T-helper 1 cell treated with Interleukin-12 subunit alpha and Interleukin-12 subunit beta and Interleukin-4 antibody, amounts not matched to agents 30 ng/mL and 1 ng/mL, for 36 hours (primary cell): ENCODE results near the gene ANXA6. TPM values are rescaled to one million over a fixed set of nuclear protein-coding genes. Genes with fewer than 3 reads are reported as not detected.

Source experiments
- intact Hi-C: fragments of 100-400 bp; cut with micrococcal nuclease; formaldehyde crosslinking; loops from one replicate; pipeline ENCODE4 v1.15.1; 2024
- total RNA-seq: library from RNA; stranded (reverse); gene quantifications from 2 replicates; pipeline ENCODE4 v1.2.3, GENCODE V29; 2022

ANXA6 gene
- total RNA-seq, 1 donor from 2014 or later, result 470 TPM

DNA sequence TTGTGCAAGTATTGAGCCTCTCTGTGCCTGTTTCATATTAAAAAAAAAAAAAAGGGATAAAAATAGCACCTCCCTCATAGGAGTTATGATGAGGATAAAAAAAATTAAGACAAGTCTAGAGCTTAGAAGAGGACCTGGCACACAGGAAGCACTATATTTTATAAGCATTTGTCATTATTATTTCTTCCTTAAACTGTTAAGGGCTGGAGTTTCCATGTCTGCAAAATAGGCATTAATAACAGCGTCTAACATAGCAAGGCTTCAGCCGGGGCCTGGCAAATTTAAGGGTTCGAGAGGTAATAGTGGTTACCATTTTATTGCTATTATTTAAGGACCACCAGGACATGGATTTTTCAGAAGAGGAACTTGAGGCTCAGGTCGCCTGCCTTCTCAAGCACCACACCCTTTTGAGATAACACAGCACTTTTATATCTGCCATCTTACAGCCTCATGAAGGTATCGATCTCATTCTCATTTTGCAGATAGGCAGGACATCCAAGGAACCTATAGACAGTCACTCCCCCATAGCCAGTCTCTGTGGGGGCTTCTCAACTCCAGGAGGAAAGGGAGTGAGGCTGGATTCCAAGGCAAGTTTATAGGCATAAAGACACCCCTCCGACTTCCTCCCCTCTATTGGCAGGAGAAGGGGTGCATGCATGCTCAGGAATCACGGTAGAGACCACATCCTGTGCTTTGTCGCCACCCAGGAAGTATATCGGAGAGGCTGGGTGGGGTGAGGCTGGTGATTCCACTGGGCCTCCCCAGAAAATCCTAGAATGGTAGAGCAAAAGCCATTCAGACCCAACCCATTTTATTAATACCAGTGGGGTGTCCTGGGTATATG, 2.4 kb downstream of the ANXA6 start:
- intact Hi-C loops, result loop anchor here (1.0 to 10.0 kb wide), 5 partner anchors 14 to 1600 kb away; partner anchors contain the start of genes CD74, CSNK1A1 and SLC36A1

DNA sequence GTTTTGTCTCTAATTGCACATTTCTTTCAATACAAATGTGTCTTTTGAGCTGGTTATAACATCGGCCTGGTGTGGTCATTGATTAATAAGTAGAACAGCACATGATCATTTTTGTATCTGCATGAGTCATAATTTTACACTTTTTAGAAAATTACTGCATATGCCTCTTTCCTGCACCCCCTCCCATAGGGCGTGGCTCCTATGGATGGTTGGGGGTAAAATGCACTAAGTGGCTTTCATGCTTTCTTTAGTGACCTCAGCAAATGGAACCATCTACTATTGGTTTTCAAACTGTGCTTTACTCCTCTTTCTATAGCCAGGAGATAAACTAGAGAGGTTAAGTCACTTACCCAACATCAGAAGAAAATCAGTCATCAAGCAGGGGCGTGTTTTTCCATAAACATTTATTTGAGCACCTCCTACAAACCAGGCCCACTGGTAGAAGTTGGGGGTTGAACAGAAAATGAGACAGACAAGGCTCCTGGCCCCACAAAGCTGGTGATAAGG, 3.8 kb downstream of the ANXA6 start:
- intact Hi-C loops, result loop anchor here (2.0 to 10.0 kb wide), 3 partner anchors 291 to 1599 kb away; partner anchors contain the start of genes CSNK1A1, RPS14 and SLC36A1

DNA sequence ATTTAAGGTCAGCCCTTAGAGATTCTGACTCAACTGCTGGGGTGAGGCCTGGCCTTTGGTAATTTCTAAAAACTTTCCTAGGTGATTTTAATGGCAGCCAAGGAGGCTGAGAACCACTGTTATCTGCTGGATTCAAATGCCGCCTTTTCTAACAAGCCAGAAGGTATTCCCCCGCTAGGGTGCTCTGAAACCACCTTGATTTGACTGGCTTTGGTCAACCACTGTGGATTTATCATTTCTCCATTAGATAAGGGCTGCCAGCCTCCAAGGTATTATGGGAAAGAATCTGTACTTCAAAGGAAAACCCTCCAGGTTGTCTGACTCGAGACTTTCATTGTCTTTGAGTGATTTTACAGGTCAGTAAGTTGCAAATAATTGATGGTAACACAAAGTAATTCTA, 4.3 kb downstream of the ANXA6 start:
- intact Hi-C loops, result loop anchor here (2.0 to 10.0 kb wide), 3 partner anchors 292 to 1598 kb away; partner anchors contain the start of genes CSNK1A1, RPS14 and SLC36A1

DNA sequence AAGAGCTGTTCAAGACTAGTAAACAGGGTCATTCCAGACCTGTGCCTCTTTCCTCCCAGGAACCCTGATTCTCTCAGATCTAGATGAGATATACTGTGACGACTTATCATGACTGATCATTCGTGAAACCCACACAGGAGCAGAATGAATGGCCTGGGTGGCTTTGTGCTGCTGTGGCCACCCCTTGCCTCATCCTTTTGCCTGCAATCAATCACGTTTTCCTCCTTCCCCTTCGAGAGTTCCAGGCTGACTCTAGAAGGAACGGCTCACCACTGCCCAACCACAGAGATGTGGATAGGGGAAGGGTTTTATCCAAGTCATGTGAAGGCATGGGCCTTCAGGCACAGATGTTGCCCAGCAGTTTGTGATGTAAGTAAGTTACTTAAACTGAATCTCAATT, 5.8 kb downstream of the ANXA6 start:
- intact Hi-C loops, result loop anchor here (2.0 to 10.0 kb wide), 5 partner anchors 65 to 1597 kb away; partner anchors contain the start of genes CSNK1A1, G3BP1, RPS14 and SLC36A1

DNA sequence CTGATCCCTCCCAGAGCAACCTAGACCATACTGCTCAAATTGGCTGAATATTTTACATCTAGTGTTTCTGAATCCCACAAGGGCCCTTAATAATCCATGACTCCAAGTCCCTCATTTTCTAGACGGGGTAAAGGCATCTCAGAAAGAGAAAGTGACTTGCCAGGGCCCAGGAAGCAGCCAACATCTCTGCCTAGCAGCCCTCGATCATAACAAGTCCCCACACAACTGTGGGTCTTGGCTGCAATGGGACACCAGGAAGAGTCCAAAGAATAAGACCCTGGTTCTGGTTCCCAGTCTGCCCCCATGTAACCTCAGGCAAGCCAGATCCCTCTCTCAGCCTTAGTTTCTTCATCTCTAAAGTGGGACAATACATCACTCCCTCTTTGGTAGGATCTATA, 6.3 kb downstream of the ANXA6 start:
- intact Hi-C loops, result loop anchor here (2.0 to 10.0 kb wide), 4 partner anchors 64 to 1596 kb away; partner anchors contain the start of genes CSNK1A1, G3BP1 and SLC36A1

DNA sequence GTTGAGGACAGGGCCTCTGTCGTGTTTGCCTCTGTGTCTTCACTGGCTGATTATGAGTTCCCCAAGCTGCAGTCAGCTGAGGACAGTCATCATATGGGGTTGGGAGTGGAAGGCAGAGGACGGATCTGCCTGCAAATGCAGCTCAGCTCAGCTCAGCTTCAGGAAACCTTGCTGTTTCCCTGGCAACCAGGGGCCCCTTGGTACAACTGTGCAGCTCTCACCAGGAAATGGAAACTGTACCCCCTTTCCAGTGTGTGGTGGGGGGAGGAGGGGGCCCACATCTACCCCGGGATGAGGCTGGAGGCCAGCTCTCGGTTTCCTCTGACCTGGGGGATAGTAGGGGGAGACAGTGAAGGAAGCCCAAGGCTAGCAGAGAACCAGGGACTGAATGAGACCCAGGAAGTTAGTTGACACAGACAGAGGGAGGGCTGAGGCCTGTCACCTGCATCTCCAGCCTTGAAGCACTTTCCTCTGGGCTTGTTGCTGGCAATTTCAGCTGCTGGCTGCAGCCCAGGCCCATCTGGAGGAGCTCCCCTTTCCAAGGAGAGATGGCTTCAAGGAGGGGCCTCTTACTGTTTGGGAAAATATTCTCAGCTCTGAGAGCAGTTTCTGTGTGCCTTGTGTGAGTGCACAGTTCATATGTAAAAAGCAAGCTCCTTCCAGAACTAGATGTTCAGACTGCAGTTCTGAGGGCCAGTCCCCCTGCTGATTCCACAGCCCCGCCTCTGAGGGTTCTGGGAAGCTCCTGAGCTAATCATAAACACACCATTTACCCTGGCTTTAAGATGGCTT, 6.9 kb downstream of the ANXA6 start:
- intact Hi-C loops, result loop anchor here (1.0 to 10.0 kb wide), 11 partner anchors 8 to 1596 kb away; partner anchors contain the start of genes CSNK1A1, G3BP1, SLC36A1 and TNIP1

DNA sequence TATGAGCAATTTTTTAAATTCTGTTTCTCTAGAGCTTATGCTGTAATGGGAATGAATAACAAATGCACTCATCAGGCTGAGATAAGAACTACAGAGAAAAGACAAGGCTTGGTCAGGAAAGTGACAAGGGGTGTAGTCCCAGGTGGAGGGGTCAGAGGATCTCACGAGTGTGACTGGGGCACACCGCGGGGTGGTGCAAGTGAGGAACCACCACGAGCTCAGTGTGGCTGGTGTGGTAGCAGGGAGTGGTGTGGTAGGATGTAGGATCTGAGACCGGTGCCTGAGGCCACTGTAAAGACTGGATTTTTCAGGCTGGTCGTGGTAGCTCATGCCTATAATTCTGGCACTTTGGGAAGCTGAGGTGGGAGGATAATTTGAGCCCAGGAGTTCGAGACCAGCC, 9.0 kb downstream of the ANXA6 start:
- intact Hi-C loops, result no loop called here

DNA sequence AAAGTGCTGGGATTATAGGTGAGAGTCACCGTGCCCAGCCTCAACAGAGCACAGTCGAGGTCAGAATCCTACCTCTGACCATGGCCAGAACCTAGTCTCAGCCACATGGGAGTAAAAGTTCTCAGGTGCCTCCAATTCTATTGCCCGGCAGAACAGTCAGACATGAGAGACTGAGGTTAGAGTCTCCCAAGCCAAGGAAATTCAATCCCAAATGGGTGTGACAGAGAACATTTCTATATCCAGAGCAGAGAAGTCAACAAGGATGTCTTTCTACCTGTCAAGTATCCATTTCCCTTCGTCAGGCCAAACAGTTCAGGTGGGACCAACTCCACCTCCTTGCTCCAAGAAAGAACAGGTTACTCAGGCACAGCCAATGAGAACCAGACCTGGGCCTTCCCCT, 10.5 kb downstream of the ANXA6 start:
- intact Hi-C loops, result no loop called here

DNA sequence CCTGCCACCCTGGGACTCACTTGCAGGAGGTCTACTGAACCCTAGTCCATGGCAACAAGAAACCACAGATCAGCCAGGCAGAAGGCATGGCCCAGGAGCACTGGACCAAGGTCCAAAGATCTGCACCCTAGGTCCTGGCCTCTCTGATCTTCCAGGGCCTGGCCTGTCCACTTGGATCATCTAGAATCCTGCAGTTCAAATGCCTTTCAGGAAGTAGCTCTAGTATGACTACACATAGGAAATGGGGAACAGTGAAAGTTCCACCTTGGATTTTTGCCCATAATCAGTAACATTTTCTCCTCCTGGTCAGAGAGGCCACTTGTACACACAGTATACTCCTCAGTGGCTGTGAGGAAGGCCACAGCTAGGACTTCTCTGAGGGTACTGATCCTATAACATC, 11.5 kb downstream of the ANXA6 start:
- intact Hi-C loops, result no loop called here

DNA sequence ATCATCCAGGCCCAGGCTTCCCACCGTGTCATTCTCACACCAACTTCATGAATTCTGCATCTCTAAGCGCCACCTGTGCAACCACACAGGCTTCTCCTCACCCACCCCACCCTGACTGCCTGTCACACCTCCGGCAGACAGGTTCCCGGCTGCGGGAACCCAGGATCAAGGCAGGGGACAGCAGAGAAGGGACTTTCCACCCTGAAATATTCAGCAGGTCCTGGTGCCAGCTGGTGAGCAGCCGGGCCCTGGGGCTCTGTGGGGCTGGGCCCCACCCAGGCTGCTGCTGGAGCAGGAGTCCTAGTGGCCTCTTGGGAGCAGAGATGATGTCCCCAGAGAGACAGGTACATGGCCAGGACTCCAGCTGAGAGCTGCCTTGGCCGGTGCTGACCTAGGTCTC, 12.7 kb downstream of the ANXA6 start:
- intact Hi-C loops, result no loop called here

DNA sequence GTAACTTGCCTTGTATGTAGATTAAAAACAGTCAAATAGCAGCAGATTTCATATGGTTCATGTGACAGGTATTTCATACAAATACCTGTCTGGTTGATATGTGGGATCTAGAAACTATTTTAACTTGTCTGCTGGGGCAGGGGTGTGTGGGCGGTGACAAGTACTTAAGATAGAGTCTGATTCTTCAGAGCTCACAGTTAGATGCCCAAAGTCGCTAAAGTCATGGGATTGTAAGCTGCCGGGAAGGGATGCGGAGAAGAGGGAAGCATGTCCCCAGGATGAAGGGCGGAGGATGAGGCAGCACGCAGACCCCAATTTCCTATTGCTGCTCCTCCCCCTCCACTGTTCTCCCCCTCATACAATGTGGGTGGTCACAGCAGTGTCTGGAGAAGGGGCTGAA, 13.3 kb downstream of the ANXA6 start:
- intact Hi-C loops, result no loop called here

DNA sequence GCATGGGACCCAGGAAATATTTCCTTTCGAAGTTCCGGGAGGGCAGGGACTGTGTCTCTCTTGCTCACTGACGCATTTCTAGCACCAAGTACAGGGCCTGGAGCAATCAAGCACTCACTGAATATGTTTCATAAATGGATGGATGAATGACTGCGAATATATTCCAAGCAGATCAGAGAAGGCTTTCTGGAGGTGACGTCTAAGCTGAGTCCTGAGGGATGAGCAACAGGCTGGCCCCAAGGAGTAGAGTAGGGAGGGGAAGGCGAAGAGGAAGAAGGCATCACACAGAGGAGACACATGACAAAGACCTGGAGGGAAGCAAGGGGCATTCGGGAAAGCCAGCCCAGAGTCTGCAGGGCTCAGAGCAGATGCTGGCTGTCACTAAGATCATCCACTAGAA, 13.9 kb downstream of the ANXA6 start:
- intact Hi-C loops, result no loop called here

DNA sequence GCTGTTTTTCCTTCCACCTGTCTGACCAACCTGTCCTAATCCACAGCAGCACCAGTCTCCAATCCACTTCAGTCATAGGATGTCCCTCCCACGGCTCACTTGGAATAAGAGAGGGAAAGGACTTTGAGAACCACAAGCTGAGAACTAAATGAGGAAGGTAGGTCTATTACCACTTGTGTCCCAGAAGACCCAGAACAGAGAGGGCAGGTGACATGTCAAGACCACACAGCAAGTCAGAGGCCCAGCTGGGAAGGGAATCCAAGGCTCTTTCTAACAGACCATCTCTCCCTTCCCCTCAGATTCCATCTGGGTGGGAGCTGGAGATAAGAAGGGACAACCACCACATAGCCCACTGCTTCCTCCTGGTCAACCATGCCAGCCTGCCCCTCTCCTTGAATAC, 14.6 kb downstream of the ANXA6 start:
- intact Hi-C loops, result no loop called here

DNA sequence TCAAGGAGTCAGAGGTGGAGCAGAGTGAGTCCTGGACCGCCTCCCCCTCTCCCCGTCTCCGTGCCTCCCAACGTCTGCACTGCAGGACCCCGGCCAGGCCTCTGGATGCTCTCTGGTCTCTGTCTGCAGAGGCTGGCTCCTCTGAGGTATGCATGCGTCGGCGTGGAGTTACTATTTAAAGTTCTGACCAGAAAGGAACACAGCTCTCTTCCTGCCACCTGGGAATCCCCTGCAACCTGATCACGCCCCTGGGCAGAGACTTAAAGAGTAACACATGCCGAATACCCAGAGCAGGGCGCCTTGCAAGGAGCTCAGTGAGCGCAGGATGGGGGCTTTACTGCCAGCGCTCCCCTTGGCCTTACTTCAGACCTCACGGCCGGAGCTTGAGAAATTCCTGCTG, 16.0 kb downstream of the ANXA6 start:
- intact Hi-C loops, result loop anchor here (1.0 kb wide), 3 partner anchors 9 to 16 kb away; no protein-coding TSS in a partner anchor

DNA sequence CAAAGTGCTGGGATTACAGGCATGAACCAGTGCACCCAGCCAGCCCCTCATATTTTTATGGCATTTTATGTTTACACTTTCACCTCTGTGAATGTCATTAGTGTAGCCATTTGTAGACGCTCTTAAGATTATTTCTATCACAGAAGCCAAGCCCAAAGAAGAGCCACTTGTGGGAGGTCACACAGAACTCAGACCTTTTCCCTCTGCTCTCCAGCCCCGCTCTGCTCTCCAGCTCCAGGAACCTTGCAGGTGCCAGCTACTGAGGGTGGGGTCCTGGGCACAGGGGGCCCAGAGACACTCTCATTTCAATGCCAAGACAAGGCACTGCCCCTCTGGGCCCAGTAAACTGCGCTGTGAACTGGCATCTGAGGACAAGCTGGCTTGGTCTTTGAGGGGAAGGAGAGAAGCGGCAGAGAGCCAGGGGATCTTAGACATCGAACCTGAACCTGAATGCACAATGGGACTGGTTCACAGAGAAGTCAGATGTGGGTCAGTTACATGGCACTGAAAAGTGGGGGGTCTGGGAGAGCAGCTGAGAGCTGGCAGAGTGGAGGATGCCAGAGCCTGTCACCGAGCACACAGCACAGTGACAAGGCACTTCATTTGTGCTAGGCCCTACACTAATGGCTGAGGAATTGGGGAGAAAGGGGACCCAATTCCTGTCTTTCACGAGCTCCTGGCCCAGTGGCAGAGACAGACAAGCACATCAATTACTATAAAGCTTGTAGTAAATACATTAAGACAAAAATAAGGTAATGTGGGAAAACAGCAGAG, 16.7 kb downstream of the ANXA6 start:
- intact Hi-C loops, result loop anchor here (1.0 kb wide), 3 partner anchors 9 to 16 kb away; no protein-coding TSS in a partner anchor

DNA sequence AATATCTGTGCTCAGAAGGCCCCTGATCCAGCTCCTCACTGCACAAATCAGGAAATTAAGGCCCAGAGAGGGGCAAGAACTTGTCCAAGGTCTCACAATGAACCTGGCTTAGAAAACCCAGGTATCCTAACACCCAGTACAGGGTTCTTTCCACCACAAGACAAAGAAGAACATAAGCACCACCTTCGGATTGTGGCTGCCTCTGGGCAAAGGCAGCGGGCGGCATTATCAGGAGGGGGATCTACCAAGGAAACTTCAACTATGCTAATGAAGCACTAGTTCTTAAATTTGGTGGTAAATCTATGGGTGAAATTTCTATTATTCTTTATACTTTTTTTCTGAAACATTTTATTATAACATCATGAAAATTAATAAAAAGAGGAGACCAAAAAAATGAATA, 17.9 kb downstream of the ANXA6 start:
- intact Hi-C loops, result no loop called here

DNA sequence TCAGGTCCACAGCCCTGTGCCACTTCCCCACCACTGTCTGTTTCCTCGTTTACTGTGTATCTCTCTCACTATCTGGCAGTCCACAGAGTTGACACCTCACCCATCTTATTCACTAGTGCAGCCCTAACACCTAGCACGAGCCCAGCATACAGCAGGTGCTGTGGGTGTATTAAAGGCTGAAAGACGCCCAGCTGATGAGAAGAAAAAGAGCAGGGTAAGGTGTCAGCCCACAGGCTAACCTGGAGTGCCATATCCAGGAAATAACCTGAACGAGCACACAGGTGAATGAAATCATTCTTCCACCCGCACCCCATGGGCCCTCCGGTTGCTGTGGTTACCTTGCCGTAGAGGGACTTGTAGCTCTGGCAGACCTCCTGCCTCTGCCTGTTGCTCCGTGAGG, 18.6 kb downstream of the ANXA6 start:
- intact Hi-C loops, result no loop called here

DNA sequence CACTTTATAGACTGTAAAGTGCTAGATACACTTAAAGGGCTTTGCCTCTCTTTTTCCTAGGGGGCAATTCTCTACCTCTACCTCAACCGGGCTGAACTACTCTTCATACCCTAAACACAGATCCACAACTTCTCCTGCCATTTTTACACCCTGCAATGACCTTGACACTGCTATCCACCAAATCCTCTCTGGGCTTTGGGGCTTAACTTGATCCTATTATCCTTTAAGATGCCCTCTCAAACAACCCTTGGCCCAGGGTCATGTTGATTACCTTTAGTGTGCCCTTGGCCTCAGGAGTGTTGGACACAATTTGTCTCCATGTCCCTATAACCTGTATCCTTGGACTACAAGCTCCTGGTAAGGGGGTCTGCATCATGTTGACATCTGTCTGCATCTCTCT, 19.5 kb downstream of the ANXA6 start:
- intact Hi-C loops, result no loop called here

DNA sequence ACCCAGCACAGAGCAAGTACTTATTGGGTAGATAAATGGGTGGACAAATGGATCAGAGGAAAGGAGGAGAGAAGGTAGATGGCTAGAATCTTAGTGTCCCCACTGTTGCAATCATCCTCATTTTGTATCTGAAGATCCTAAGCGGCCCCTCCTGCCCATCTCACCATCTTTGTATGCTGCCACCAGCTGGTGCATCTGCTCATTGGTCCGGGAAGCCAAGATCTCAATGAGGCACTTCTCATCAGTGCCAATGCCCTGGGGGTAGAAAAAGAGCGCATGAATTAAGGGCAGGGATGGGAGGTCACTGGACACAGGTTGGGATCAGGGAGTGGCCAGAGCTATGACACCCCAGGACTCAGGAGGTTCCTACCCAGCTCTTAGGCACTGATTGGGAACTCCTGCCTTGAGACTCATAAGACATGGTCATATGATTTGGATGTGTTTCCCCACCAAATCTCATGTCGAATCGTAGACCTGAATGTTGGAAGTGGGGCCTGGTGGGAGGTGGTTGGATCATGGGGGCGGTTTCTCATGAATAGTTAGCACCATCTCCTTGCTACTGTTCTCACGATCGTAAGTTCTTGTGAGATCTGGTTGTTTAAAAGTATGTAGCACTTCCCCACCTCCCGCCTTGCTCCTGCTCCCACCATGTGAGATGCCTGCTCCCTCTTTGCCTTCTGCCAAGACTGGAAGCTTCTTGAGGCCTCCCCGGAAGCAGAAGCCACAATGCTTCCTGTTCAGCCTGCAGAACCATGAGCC, 20.3 kb downstream of the ANXA6 start:
- intact Hi-C loops, result no loop called here

DNA sequence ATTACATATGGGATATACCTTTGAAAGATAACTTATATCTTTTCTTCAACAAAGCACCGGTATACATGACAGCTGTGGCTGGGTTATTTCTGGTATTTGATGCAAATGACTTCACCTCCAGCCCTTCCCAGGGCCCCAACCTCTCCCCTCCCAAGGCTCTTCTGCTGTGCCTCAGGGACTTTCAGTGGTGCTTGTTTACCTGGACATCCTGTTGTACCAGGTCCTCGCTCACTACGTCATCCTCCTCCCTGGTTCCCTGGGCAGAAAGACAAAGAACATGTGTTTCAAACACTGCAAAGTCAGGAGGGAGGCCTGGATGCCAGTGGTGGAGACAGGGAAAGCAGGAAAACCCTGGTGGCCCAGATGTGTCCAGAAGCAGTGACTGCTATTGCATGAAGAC, 23.4 kb downstream of the ANXA6 start:
- intact Hi-C loops, result no loop called here
